Measurements from ENCODE around the gene SPATA2. TPM values are rescaled to one million over a fixed set of nuclear protein-coding genes. Genes with fewer than 3 reads are reported as not detected.

The SPATA2 gene
- total and polyA plus RNA-seq, 2 of the 8 experiments (the other 6 are each of a cell fraction or from before 2014, with no cell fraction given) = 11.0 to 13.0 TPM

DNA sequence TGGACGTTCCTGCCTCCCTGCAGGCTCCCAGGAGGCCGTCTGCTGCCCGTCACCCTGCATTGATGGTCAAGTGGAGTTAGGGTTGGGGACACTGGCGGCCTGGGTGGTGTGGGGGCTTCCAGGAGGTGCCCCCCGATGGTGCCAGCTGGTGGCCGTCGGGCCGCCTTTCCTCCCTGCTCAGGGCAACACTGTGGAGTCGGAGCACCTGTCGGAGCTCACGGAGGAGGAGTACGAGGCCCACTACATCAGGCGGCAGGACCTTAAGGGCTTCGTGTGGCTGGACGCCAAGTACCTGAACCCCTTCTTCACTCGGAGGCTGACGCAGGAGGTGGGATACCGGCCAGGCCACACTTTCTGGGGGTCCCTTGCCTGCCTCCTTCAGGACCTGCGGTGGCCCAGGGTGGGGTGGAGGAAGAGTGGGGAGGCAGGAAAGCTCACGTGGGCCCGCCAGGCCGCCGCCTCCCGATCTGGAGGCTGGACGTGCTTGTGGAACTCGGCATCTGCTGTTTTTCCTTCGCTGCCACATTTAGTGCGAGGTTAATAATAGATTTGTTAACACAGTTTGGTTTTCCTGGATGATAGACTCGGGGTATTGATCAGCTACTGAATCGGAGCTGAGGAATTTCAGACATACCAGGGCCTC, 28.6 kb downstream of the SPATA2 start:
- no peak overlapping the region for H2BK5ac ChIP-seq (ENCODE audit: low read depth, low read length)
- ChIA-PET CTCF (ENCODE audit: partially characterized antibody) (interaction anchor here (0.6 to 12.8 kb wide), 29 partner anchors 9 to 557 kb away, joined by 3 to 199 read pairs (median 6); no protein-coding TSS in a partner anchor), POLR2A (ENCODE audit: partially characterized antibody) (interaction anchor here (0.8 to 1.4 kb wide), 4 partner anchors 10 to 318 kb away, joined by 3 to 4 read pairs (median 4); no protein-coding TSS in a partner anchor)
- H3K4me2 ChIP-seq (ENCODE audit: insufficient read depth in 1 of 2, low read depth in 2 of 2, low read length in 2 of 2) = no peak overlapping the region
- no peak for DNase-seq (ENCODE audit: low read depth in 1 of 2, low spot score in 2 of 2)
- H3K4ac ChIP-seq (replicated peaks; ENCODE audit: insufficient read length, low read depth, low read length) = peak overlapping the region; percentile 51
- no peak for FAIRE-seq
- H3K4me1 ChIP-seq (replicated peaks in 1 of 4; ENCODE audit: control insufficient read depth in 3 of 4, insufficient read depth in 4 of 4, low read length in 3 of 4) = peaks cover 0 to 19% (median 11%) of the 10 kb centered on the region in 4 experiments; a peak in 5 of 7 replicates
- H4K20me1 ChIP-seq (replicated peaks in 1 of 2; ENCODE audit: control insufficient read depth in 1 of 2, insufficient read depth in 2 of 2, low read length in 2 of 2) = peaks cover 2 to 8% of the 10 kb centered on the region in 2 experiments
- no peaks in the 10 kb centered on the region for H3K79me2 ChIP-seq (ENCODE audit: control insufficient read depth in 1 of 2, insufficient read depth in 2 of 2, low read length in 2 of 2)
- TF ChIP-seq GTF2F1 (IDR thresholded peaks at IDR 0.05; ENCODE audit: borderline replicate concordance, low read depth, low read length) = no peak
- no peak for TF ChIP-seq KDM4A (IDR thresholded peaks at IDR 0.05; ENCODE audit: low read depth, low read length, severe bottlenecking)
- TF ChIP-seq RFX5 (IDR thresholded peaks at IDR 0.05; ENCODE audit: borderline replicate concordance, low read depth, low read length) = no peak
- no peak for TF ChIP-seq GABPA (IDR thresholded peaks at IDR 0.05; ENCODE audit: borderline replicate concordance, insufficient read depth, low read length)
- TF ChIP-seq CTBP2 (IDR thresholded peaks at IDR 0.05; ENCODE audit: borderline replicate concordance, insufficient read depth, insufficient read length, low read length) = no peak
- TF ChIP-seq SP1 (IDR thresholded peaks at IDR 0.05; ENCODE audit: low read depth, low read length) = no peak
- TF ChIP-seq, protein P1, sequence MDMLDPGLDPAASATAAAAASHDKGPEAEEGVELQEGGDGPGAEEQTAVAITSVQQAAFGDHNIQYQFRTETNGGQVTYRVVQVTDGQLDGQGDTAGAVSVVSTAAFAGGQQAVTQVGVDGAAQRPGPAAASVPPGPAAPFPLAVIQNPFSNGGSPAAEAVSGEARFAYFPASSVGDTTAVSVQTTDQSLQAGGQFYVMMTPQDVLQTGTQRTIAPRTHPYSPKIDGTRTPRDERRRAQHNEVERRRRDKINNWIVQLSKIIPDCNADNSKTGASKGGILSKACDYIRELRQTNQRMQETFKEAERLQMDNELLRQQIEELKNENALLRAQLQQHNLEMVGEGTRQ (IDR thresholded peaks at IDR 0.05; ENCODE audit: low read length) = no peak
- no peak for TF ChIP-seq SIRT6 (IDR thresholded peaks at IDR 0.05; ENCODE audit: low read length)
- TF ChIP-seq PHF8 (conservative IDR thresholded peaks at IDR 0.05; ENCODE audit: low read depth, low read length) = no peak
- TF ChIP-seq MAFK (IDR thresholded peaks at IDR 0.05; ENCODE audit: low read depth, low read length) = no peak
- TF ChIP-seq KDM1A (IDR thresholded peaks at IDR 0.05; ENCODE audit: borderline replicate concordance, low read length) = no peak
- TF ChIP-seq SP2 (IDR thresholded peaks at IDR 0.05; ENCODE audit: low read length) = no peak
- no peak overlapping the region for H4K5ac ChIP-seq (ENCODE audit: insufficient read length, low read depth, low read length)
- no peak overlapping the region for H3K9ac ChIP-seq (replicated peaks in 1 of 4; ENCODE audit: extremely low read depth in 1 of 4, low read depth in 3 of 4, low read length in 3 of 4)
- H3K23me2 ChIP-seq (ENCODE audit: low read depth, low read length) = peaks cover 1% of the 10 kb centered on the region; the same call in 1 of the 2 replicates
- H3K18ac ChIP-seq (ENCODE audit: extremely low read depth, low read length) = no peak overlapping the region
- peak overlapping the region; percentile 60; the same call in 1 of the 2 replicates for H4K8ac ChIP-seq (ENCODE audit: extremely low read depth, insufficient read depth, low read length)
- H3K56ac ChIP-seq (replicated peaks; ENCODE audit: insufficient read length, low read depth, low read length) = no peak overlapping the region
- H2AK5ac ChIP-seq (ENCODE audit: low read depth, low read length) = no peak overlapping the region
- H3K4me3 ChIP-seq (ENCODE audit: extremely low read depth in 1 of 4, insufficient read depth in 2 of 4, low read depth in 3 of 4, low read length in 4 of 4) = no peak overlapping the region
- no peak overlapping the region for H2BK15ac ChIP-seq (ENCODE audit: low read length)
- H2AFZ ChIP-seq (ENCODE audit: low read length) = no peak overlapping the region
- H2BK12ac ChIP-seq (ENCODE audit: low read depth, low read length) = no peak overlapping the region
- no peak overlapping the region for H2BK120ac ChIP-seq (replicated peaks; ENCODE audit: low read depth, low read length)
- H3K23ac ChIP-seq (ENCODE audit: insufficient read length) = no peak overlapping the region
- no peaks in the 10 kb centered on the region for H3K9me3 ChIP-seq (ENCODE audit: insufficient read depth in 2 of 2, low read depth in 1 of 2, low read length in 1 of 2)
- no peaks in the 10 kb centered on the region for H3K79me1 ChIP-seq (ENCODE audit: low read depth, low read length)
- H2BK20ac ChIP-seq (ENCODE audit: low read length) = no peak overlapping the region
- WGBS, 2 experiments (ENCODE audit: extremely low coverage in 1 of 2, insufficient coverage in 1 of 2, insufficient read length in 1 of 2, insufficient replicate concordance in 2 of 2, low coverage in 1 of 2, low lambda C conversion rate in 2 of 2, missing lambda C conversion rate in 1 of 2) = 87% methylated on average over 30 of the region's 30 CpGs; no CpG with 5 or more reads in 1 of the 2 experiments
- H4K91ac ChIP-seq (replicated peaks; ENCODE audit: insufficient read length, low read length) = no peak overlapping the region
- peaks cover 0 to 12% (median 0%) of the 10 kb centered on the region in 4 experiments; a peak in 2 of 8 replicates for H3K36me3 ChIP-seq (ENCODE audit: control insufficient read depth in 2 of 4, insufficient read depth in 4 of 4, low read length in 3 of 4)
- H3K27ac ChIP-seq (ENCODE audit: low read depth, low read length) = no peak overlapping the region
- H3K14ac ChIP-seq (ENCODE audit: insufficient read length) = no peak overlapping the region
- no peaks in the 10 kb centered on the region for H3K27me3 ChIP-seq (replicated peaks in 1 of 4; ENCODE audit: control insufficient read depth in 3 of 4, extremely low read depth in 1 of 4, insufficient read depth in 3 of 4, low read length in 3 of 4)

Data from H1 (cell line).